Cardiac septum (tissue), 1 donor: ENCODE results near the gene ZNF891. TPM values are rescaled to one million over a fixed set of nuclear protein-coding genes. Genes with fewer than 3 reads are reported as not detected.

Source experiments
- DNase-seq: peaks from one replicate; pipeline ENCODE4 v3.0.0-alpha.2; 2020; ENCODE audit warnings: low spot score
- intact Hi-C: fragments of 100-400 bp; cut with DNase I; formaldehyde crosslinking; loops from one replicate; pipeline ENCODE4 v1.14.0; 2022
- long read RNA-seq: library from polyadenylated mRNA; unstranded; transcript quantifications from one replicate; pipeline ENCODE4 v2.0.0, GENCODE V29; 2021
- total RNA-seq: library from RNA; stranded (reverse); fragmentation: NEBNext Ultra II Directional; extraction: Animal tissue kit (Norgen Biotek cat#: 25700); gene quantifications from one replicate; pipeline ENCODE4 v1.2.1, GENCODE V29; 2021
- donor health status: DM: no; HTN: no; CAD: no.

ZNF891 gene
- 1.1 TPM for total RNA-seq
- long read RNA-seq: 0 reads

- intact Hi-C loops: loop anchor here (1.0 to 5.0 kb wide), 4 partner anchors 50 to 173 kb away; partner anchors contain the start of genes ZNF140, ZNF268, ZNF605 and ZNF84
- peak; percentile 98 for DNase-seq
Observed at GRCh38 chr12:133130038-133130807, at the start of gene ZNF891, which contains the start of gene ZNF10. ZNF891 (minus strand) TSS chr12:133130274; CDS start chr12:133121918, 8,356 bp downstream. ZNF10 (plus strand) TSS chr12:133130627; CDS start chr12:133144493, 13,866 bp downstream.

GRCh38 chr12:133174901-133175300, 44.8 kb upstream of the ZNF891 start:
- intact Hi-C loops: no loop called here
- DNase-seq: no peak

GRCh38 chr12:133172491-133172890, 42.4 kb upstream of the ZNF891 start:
- intact Hi-C loops: no loop called here
- no peak for DNase-seq

GRCh38 chr12:133165776-133166175, 35.7 kb upstream of the ZNF891 start:
- no peak for DNase-seq
- intact Hi-C loops: no loop called here

DNA sequence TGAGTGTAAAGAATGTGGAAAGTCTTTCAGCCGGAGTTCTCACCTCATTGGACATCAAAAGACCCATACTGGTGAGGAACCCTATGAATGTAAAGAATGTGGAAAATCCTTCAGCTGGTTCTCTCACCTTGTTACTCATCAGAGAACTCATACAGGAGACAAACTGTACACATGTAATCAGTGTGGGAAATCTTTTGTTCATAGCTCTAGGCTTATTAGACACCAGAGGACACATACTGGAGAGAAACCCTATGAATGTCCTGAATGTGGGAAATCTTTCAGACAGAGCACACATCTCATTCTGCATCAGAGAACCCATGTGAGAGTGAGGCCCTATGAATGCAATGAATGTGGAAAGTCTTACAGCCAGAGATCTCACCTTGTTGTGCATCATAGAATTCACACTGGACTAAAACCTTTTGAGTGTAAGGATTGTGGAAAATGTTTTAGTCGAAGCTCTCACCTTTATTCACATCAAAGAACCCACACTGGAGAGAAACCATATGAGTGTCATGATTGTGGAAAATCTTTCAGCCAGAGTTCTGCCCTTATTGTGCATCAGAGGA, 26.1 kb upstream of the ZNF891 start:
- intact Hi-C loops: no loop called here
- no peak for DNase-seq

DNA sequence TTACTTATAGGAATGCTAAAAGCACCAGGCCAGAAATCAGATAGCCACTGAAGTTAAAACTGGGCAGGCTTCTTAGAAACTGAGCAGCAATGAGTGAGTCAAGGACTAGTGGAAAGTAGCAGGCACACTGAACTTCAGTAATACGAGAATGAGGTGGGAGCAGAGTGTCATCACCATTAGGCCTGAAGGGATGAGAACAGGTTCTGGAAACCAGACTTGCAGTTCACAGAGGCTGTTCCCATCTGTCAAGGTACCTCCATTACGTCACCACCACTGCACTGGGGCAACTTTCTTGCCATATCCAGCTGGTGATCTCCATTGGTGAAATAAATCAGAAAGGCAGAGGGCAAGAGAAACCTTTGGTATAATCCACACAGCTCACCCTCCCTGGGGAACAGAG, 15.9 kb upstream of the ZNF891 start:
- no peak for DNase-seq
- intact Hi-C loops: no loop called here

DNA sequence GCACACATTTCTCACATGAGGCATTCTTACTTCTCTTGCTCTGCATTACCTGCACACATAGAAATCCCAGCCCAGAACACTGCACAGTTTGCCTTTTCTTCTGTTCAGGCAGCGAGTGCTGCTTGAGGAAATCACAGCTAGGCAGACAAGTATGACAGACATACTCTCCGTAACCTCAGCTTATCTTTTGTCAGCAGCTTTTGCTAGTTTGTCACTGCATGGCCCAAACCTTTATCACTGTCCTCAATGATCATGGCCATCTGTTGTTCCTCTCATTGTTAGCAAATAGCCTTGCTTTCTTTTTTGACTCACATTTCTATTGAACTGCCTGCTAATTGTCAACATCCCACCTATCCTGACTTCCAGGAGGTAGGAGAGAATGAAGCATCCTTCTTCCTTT, 5.7 kb upstream of the ZNF891 start:
- intact Hi-C loops: no loop called here
- DNase-seq: no peak

DNA sequence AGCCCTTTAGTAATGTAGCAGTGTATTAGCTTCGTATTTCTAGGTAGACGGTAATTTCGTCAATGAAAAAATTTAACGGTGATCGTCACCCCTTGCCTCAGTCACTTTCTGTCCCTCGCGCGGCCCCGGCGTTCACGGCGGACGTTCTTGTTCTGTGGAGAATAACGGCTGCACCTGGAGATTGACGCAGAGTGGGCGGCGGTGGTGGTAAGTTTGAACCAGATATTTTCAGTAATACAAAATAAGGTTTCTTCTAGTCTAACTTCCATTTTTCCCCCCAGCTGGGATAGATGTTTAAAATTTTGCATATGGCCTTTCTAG, 694 bp upstream of the ZNF891 start:
- intact Hi-C loops: loop anchor here (1.0 to 5.0 kb wide), 4 partner anchors 50 to 173 kb away; partner anchors contain the start of genes ZNF140, ZNF268, ZNF605 and ZNF84

DNA sequence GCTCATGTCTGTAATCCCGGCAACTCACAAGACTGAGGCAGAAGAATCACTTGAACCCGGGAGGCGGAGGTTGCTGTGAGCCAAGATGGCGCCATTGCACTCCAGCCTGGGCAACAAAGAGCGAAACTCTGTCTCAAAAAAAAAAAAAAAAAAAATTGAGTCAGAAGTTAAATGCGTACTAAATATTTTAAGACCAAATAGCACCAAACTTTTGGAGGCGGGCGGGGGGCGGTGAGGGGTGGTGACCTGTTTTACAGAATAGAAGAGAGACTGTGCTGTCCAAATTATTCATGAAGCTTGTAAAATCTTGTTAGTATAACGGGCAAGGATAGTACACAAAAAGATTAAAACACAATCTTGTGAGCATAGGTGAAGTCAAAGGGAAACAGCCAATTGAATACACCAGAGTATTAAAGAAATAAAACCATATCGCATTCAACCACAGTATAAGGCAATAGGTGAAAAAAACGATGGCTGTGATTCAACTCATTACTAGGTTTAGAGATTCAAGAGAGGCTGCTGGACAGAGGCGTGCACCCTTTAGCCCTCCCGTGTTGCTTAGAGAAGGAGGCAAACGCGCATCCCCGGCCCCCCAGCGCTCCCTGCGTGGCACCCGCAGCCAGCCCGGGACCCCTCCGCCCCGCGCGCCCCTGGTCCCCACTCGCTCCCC, 571 bp downstream of the ZNF891 start:
- DNase-seq: no peak
- intact Hi-C loops: loop anchor here (1.0 to 5.0 kb wide), 4 partner anchors 49 to 172 kb away; partner anchors contain the start of genes ZNF140, ZNF268, ZNF605 and ZNF84

More for the DNA sequence above, 694 bp upstream of the ZNF891 start:
- DNase-seq: no peak

DNA sequence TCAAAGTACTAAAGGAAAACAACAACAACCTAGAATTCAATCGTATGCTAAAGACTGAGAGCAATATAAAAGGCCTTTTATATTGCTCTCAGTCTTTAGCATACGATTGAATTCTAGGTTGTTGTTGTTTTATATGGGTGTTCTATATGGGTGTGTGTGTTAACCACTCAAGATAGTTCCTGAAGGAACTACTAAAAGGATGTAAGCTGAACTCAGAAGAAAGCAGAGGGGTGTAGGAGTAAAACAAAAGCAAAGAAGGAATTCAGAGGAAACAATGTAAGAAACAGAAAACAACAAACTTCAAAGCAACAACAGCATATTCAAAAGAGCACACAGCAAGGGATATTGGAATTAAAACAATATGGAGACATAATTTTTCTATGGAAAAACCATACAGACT, 5.4 kb downstream of the ZNF891 start:
- intact Hi-C loops: no loop called here
- DNase-seq: no peak

DNA sequence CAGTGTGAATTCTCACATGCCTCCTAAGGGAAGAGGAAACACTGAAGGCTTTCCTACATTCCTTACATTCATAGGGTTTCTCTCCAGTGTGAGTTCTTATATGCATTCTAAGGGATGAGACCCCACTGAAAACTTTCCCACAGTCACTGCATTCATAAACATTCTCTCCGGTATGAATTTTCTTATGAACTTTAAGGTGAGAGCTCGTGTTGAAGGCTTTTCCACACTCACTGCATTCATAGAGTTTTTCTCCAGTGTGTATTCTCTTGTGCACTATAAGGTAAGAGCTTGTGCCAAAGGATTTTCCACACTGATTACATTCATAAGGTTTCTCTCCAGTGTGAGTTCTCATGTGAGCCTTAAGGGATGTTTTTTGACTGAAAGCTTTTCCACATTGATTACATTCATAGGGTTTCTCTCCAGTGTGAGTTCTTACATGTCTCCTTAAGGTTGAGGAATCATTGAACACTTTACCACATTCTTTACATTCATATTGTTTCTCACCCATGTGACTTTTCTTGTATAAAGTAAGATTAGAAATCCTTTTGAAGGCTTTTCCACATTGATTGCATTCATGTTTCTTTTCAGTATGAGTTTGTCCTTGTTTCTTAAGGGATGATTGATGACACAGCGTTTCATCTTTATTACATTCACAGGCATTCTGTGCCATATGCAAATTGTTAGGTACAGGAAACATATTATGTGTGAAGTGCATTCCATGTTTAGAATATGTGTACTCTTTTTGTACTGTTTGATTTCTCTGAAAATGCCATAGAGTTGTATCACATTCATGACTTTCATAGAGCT, 9.5 kb downstream of the ZNF891 start:
- intact Hi-C loops: no loop called here
- DNase-seq: no peak

- intact Hi-C loops: no loop called here
- DNase-seq: no peak
Observed at GRCh38 chr12:133108150-133108549, 21.9 kb downstream of the ZNF891 start.

DNA sequence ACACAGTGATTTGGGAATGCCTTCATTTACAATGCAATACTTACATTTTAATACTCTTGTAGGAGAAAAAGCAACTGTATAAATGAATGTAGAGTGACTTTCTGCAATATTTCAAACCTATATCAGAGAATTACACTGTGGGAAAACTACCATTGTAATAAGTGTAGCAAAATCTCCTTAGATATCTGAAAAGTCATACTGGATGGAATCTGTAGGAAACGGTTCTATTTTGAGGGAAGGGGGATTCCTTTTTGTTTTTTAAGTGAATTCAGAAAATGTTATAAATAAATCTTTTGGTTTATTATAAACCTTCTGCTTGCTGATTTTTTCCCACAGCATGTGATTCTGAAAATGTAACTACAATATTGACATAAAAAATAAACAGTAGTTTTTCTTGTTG, 23.0 kb downstream of the ZNF891 start:
- no peak for DNase-seq
- intact Hi-C loops: no loop called here

DNA sequence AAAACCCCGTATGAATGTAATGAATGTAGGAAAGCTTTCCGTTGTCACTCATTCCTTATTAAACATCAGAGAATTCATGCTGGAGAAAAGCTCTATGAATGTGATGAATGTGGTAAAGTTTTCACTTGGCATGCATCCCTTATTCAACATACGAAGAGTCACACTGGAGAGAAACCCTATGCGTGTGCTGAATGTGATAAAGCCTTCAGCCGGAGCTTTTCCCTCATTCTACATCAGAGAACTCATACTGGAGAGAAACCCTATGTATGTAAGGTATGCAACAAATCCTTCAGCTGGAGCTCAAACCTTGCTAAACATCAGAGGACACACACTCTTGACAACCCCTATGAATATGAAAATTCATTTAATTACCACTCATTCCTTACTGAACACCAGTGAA, 23.8 kb downstream of the ZNF891 start:
- intact Hi-C loops: no loop called here
- no peak for DNase-seq

GRCh38 chr12:133105620-133106019, 24.5 kb downstream of the ZNF891 start:
- intact Hi-C loops: no loop called here
- no peak for DNase-seq

- intact Hi-C loops: no loop called here
- no peak for DNase-seq
Observed at GRCh38 chr12:133083345-133083744, 46.7 kb downstream of the ZNF891 start.

DNA sequence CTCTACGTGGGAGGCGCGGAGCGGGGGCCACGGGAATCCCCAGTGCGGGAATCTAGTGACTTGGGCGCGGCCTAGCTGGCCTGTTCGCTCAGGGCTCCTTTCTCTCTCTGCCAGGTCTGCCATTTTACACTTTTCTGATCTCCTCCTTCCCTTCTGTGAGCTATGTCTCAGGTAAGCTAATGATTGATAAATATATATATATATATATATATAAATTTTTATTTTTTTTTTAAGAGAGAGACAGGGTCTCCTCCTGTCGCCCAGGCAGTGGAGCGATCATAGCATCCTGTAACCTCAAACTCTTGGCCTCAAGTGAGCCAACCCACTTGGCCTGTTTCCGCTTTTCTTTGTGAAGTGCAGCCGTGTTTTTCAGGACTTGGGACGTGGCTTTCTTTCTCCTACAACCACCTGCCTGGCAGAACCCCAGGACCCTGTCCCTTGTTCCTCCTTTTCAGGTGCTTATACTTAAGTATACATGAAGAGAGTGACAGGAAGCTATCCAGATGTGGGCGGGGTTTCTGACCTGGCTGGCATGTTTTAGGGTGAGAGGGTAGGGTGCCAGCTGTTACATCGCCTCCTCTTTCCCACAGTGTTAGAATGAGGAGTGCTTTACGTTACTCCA, 48.8 kb downstream of the ZNF891 start:
- DNase-seq: no peak
- intact Hi-C loops: no loop called here

DNA sequence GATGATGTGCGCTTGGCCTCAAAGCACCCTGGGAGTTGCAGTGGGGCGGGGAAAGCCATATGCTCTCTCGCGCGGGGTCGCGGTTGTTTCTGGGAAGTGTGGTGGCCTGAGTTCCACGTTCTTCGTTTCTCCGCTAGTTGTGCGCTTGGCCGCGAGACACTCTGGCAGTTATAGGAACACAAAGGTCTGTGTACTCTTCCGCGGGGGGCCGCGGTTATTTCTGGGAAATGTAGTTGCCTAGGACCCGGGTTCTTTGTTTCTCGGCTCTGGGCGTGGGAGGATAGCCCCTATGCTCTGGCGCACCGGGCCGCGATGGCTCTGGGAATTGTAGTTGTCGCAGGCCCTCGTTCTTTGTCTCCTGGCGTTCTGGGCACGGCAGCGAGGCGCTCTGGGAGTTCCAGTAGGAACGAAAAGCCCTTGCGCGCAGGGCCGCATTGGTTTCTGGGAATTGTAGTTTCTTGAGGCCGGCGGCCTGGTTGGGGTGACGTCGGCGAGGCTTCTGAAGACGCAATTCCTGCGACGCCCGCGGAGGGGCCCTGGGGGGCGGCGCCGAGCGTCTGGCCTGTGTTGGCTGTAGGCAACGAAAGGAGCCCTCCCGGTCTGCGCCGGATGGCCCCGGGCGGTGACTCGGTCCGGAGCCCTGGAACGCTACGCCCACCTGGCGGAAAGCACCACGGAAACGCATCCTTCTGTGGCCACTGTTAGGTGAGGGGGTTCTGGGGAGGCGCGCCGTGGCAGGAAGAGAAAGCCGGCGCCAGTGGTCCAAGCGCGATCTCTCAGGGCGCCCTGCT, 49.5 kb downstream of the ZNF891 start, which contains the start of gene ZNF140:
Gene ZNF140 (plus strand): TSS at position 556 of the 791 bp plus-strand sequence. CDS start 398 bp downstream, outside the sequence.
- intact Hi-C loops: loop anchor here (1.0 kb wide), 5 partner anchors 43 to 124 kb away; partner anchors contain the start of genes ZNF10, ZNF26, ZNF268 and ZNF605
- DNase-seq: peak; percentile 98
